GM12875 (cell line): ENCODE measurements around the gene BMAL1.
A peak's percentile ranks its signal among the peaks of the same experiment; 100 is the strongest.

Experiments used
- H3K4me3 ChIP-seq: one replicate; pipeline ENCODE4 v1.5.1; 2011; ENCODE audit warnings: low read depth, low read length, control low read depth
- CTCF ChIP-seq: IDR thresholded peaks from 2 replicates; pipeline ENCODE4 v1.5.1; 2011; ENCODE audit warnings: low read depth, mild to moderate bottlenecking, control low read depth, inconsistent platforms, low read length, moderate library complexity, borderline replicate concordance; ENCODE audit not compliant: insufficient read depth

Gene BMAL1

GRCh38 chr11:13236626-13237025 is 41.0 kb upstream of the BMAL1 start:
- TF ChIP-seq CTCF = no peak
- H3K4me3 ChIP-seq = no peak overlapping the region

GRCh38 chr11:13237761-13238160 is 39.8 kb upstream of the BMAL1 start:
- no peak for TF ChIP-seq CTCF
- H3K4me3 ChIP-seq = no peak overlapping the region

GRCh38 chr11:13238879-13239514 is 38.6 kb upstream of the BMAL1 start:
- TF ChIP-seq CTCF = peak; percentile 74
- no peak overlapping the region for H3K4me3 ChIP-seq

- TF ChIP-seq CTCF = no peak
- no peak overlapping the region for H3K4me3 ChIP-seq
Measured at GRCh38 chr11:13242564-13242963, 35.0 kb upstream of the BMAL1 start.

- no peak overlapping the region for H3K4me3 ChIP-seq
- TF ChIP-seq CTCF = no peak
Measured at GRCh38 chr11:13247606-13248296, 29.8 kb upstream of the BMAL1 start.

GRCh38 chr11:13249177-13249576 is 28.4 kb upstream of the BMAL1 start:
- H3K4me3 ChIP-seq = no peak overlapping the region
- TF ChIP-seq CTCF = no peak

GRCh38 chr11:13249992-13250391 is 27.6 kb upstream of the BMAL1 start:
- peak; percentile 22; the same call in 1 of the 2 replicates for TF ChIP-seq CTCF
- no peak overlapping the region for H3K4me3 ChIP-seq
